Progenitor cell of endocrine pancreas (in vitro differentiated cells): ENCODE data around the gene TM9SF1. TPM values are rescaled to one million over a fixed set of nuclear protein-coding genes. Genes with fewer than 3 reads are reported as not detected.

Source experiments
- DNase-seq: peaks from one replicate; pipeline ENCODE4 v3.0.0; 2021; ENCODE audit warnings: low spot score; ENCODE audit not compliant: unreplicated experiment
- H3K27ac Mint-ChIP-seq: 2 replicates; pipeline ENCODE4 v1.8.0; 2021; ENCODE audit warnings: mild to moderate bottlenecking, moderate library complexity, mixed read lengths
- H3K27me3 Mint-ChIP-seq: 2 replicates; pipeline ENCODE4 v1.8.0; 2021; ENCODE audit warnings: mixed read lengths
- H3K36me3 Mint-ChIP-seq: 2 replicates; pipeline ENCODE4 v1.8.0; 2022; ENCODE audit warnings: mixed read lengths; ENCODE audit not compliant: insufficient read depth
- H3K4me1 Mint-ChIP-seq: 2 replicates; pipeline ENCODE4 v1.8.0; 2021; ENCODE audit warnings: low read depth, mixed read lengths
- H3K4me3 Mint-ChIP-seq: 2 replicates; pipeline ENCODE4 v1.8.0; 2021; ENCODE audit warnings: low read depth, mild to moderate bottlenecking, moderate library complexity, mixed read lengths
- H3K9me3 Mint-ChIP-seq: 2 replicates; pipeline ENCODE4 v1.8.0; 2021; ENCODE audit warnings: low read depth, mixed read lengths
- total RNA-seq: library from RNA; stranded (reverse); gene quantifications from 2 replicates; pipeline ENCODE4 v1.2.1, GENCODE V29; 2021
- TF ChIP-seq, protein P1 (sequence below): fragments of 200-600 bp; sonication (generic); IDR thresholded peaks from one replicate; pipeline ENCODE4 v1.5.0; 2021; ENCODE audit warnings: antibody characterized with exemption, mild to moderate bottlenecking; ENCODE audit not compliant: unreplicated experiment

Gene TM9SF1
- total RNA-seq, 1 donor from 2014 or later: 56.2 TPM

DNA sequence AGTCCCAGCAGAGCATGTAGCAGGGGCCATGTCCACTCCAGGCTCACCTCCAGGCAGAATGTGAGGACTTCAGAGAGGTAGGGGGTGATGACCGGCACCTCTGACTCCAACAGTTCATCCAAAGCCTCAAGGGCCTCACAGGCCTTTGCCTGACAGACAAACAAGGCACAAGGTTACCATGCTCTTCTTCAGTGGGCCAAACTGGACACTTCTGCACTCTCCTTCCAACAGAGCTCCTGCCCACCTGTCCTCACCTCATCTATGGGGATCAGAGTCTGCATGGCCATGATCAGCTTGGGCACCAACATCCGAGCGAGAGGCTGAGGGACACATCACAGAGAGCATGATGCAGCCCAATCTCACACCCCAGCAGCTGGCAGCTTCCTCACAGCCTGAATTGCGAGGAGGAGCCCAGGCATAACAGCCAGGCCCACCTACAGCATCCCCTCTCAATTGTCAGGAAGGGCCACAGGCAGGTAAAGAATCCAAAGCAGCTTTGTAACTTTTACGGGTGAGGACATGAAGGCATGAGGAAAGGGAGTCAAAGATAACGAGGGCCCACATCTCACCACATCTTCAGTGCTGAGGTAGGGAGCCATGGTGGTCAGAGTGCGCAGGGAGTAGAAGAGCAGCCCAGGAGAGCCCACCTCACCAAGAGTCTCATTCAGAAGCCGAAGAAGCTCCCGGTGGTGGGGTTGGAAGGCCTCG, 8.3 kb downstream of the TM9SF1 start:
- peak overlapping the region; percentile 49 for H3K27ac Mint-ChIP-seq
- no peaks in the 10 kb centered on the region for H3K9me3 Mint-ChIP-seq
- H3K27me3 Mint-ChIP-seq: no peaks in the 10 kb centered on the region
- TF ChIP-seq, protein P1, sequence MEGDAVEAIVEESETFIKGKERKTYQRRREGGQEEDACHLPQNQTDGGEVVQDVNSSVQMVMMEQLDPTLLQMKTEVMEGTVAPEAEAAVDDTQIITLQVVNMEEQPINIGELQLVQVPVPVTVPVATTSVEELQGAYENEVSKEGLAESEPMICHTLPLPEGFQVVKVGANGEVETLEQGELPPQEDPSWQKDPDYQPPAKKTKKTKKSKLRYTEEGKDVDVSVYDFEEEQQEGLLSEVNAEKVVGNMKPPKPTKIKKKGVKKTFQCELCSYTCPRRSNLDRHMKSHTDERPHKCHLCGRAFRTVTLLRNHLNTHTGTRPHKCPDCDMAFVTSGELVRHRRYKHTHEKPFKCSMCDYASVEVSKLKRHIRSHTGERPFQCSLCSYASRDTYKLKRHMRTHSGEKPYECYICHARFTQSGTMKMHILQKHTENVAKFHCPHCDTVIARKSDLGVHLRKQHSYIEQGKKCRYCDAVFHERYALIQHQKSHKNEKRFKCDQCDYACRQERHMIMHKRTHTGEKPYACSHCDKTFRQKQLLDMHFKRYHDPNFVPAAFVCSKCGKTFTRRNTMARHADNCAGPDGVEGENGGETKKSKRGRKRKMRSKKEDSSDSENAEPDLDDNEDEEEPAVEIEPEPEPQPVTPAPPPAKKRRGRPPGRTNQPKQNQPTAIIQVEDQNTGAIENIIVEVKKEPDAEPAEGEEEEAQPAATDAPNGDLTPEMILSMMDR: no peak
- peak overlapping the region; percentile 92 for H3K4me3 Mint-ChIP-seq
- DNase-seq: no peak
- peaks cover 17% of the 10 kb centered on the region for H3K36me3 Mint-ChIP-seq
- H3K4me1 Mint-ChIP-seq: peaks cover 13% of the 10 kb centered on the region

DNA sequence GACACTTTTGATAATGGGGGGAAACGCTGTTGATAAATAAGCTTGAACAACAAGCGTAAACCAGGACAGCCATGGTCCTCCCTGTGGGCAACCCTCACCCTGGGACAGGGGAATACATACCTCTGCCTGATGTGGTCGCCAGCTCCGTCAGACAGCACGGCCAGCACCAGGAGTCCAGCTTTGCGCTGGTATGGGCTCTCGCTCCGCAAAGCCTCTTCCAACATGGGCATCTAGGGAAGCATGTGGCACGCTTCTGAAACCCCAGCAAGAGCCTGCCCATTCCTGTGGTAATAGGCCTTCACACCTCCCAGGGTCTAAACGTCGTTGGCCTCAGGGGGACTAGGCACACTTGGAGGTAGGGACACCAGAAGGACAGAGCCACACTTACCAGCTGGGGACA, 9.5 kb downstream of the TM9SF1 start:
- H3K9me3 Mint-ChIP-seq: no peaks in the 10 kb centered on the region
- peak overlapping the region; percentile 69 for H3K27ac Mint-ChIP-seq
- DNase-seq: no peak
- H3K36me3 Mint-ChIP-seq: peaks cover 15% of the 10 kb centered on the region
- H3K4me1 Mint-ChIP-seq: peaks cover 13% of the 10 kb centered on the region
- no peak overlapping the region for H3K4me3 Mint-ChIP-seq
- H3K27me3 Mint-ChIP-seq: no peaks in the 10 kb centered on the region
- TF ChIP-seq, protein P1: no peak

DNA sequence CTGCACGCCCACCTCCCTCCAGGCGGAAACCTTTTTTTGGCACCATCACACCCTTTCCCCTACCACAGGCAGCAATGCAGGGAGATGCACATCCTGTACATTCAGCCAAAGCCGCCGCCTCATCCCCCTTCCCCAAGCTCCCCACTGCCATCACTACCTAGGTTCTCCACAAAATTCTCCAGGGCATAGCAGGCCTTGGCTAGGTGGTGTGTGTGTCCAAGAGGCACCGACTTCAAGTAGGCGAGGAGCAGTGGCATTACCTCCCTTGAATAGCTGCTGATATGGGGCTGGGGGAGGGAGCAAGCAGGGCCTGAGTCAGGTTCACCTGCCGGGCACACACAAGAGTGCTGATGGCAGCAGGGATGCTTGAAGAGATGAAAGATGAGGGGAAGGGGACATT, 10.2 kb downstream of the TM9SF1 start:
- H3K27me3 Mint-ChIP-seq: no peaks in the 10 kb centered on the region
- DNase-seq: no peak
- no peak overlapping the region for H3K27ac Mint-ChIP-seq
- no peak overlapping the region for H3K4me3 Mint-ChIP-seq
- H3K9me3 Mint-ChIP-seq: no peaks in the 10 kb centered on the region
- TF ChIP-seq, protein P1: no peak
- peaks cover 13% of the 10 kb centered on the region for H3K4me1 Mint-ChIP-seq
- H3K36me3 Mint-ChIP-seq: peaks cover 15% of the 10 kb centered on the region

DNA sequence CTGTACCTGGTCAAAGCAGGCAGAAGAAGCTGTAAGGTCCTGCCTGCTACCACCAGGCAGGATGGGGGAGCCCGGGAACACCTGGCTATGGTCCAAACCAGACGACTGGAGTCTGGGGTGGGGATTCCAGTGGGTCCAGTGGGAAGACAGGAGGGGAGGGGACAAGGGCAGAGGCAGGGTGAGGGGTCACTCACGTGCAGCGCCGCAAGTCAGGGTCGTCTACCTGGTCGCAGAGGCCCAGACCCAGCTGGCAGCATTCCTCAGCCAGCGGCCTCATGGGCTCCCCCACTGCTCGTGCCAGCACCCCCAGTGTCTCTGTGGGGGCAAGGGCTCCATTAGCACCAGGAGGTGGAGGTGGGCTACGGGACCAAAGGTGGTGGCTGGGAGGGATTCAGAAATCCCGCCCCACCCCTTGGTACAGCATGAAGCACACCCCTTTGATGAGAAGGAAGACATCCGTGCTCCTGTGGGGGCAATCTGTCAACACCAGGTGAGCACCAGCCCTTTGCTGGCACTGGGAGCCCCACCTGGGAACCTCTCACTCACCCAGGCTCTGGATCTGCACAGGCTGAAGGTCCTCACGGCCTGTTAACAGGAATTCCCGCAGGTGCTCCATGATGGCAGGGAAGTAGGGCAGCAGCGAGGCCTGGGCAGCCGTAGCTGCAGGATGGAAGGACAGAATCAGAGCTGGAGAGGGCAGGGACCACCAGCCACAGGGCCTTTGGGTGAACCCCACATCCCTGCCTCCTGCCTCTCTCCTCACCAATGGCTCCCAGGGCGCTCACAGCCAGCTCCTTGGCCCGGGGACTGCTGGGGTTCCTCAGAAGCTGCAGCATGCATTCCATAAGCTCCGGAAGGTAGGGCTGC, 10.9 kb downstream of the TM9SF1 start:
- H3K27ac Mint-ChIP-seq: no peak overlapping the region
- no peaks in the 10 kb centered on the region for H3K27me3 Mint-ChIP-seq
- peaks cover 20% of the 10 kb centered on the region for H3K36me3 Mint-ChIP-seq
- DNase-seq: no peak
- H3K4me1 Mint-ChIP-seq: peaks cover 13% of the 10 kb centered on the region
- H3K4me3 Mint-ChIP-seq: no peak overlapping the region
- TF ChIP-seq, protein P1: no peak
- no peaks in the 10 kb centered on the region for H3K9me3 Mint-ChIP-seq

DNA sequence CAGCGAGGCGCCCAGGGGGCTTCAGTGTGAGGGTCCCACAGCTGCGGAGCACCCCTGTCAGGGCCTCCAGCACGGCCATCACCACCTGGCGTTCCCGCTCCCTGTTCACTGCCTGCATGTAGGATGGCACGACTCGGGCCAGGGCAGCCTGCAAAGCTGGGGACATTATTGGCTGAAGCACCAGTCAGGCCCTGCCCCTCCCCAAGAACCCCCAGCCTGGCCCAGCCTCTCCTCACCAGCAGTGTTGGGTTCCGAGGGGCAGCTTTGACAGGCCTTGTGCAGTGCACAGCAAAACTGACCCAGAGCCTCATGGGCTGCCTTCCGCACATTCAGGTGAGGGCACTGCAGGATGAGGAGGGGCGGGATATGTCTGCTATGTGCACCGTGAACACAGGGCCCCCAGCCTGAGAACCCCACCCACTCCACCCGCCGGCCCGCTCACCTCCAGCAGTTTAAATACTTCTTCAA, 12.2 kb downstream of the TM9SF1 start:
- Mint-ChIP-seq H3K36me3 (peaks cover 24% of the 10 kb centered on the region), H3K9me3 (no peaks in the 10 kb centered on the region), H3K4me3 (no peak overlapping the region), H3K27me3 (no peaks in the 10 kb centered on the region), H3K27ac (peak overlapping the region; percentile 56), H3K4me1 (peaks cover 7% of the 10 kb centered on the region)
- no peak for DNase-seq
- TF ChIP-seq, protein P1: no peak
